ENCODE data around the gene FRMD3.

The FRMD3 gene

GRCh38 chr9:83383034-83383433 is 155.2 kb downstream of the FRMD3 start:
- TF ChIP-seq CTCF (IDR thresholded peaks at IDR 0.05): no peak
- H3K27me3 ChIP-seq (ENCODE audit: control insufficient read depth, insufficient read depth, low read length): no peaks in the 10 kb centered on the region
- H3K79me2 ChIP-seq: peaks cover 3% of the 10 kb centered on the region
- H3K36me3 ChIP-seq (ENCODE audit: control insufficient read depth, insufficient read depth, low read length): no peaks in the 10 kb centered on the region
- peaks cover 4% of the 10 kb centered on the region for H3K4me1 ChIP-seq
- H3K4me2 ChIP-seq (ENCODE audit: low read length): no peak overlapping the region
- H3K4me3 ChIP-seq (ENCODE audit: low read depth, low read length): no peak overlapping the region
- H2AFZ ChIP-seq: no peak overlapping the region
- H3K27ac ChIP-seq: no peak overlapping the region
- no peak overlapping the region for H3K9ac ChIP-seq
- no peaks in the 10 kb centered on the region for H3K9me3 ChIP-seq (ENCODE audit: control insufficient read depth, low read length)

GRCh38 chr9:83382421-83382820 is 155.8 kb downstream of the FRMD3 start:
- H3K27ac ChIP-seq: no peak overlapping the region
- no peak overlapping the region for H3K4me2 ChIP-seq (ENCODE audit: low read length)
- H3K4me1 ChIP-seq: peaks cover 4% of the 10 kb centered on the region
- peaks cover 5% of the 10 kb centered on the region for H3K79me2 ChIP-seq
- no peak overlapping the region for H3K9ac ChIP-seq
- no peaks in the 10 kb centered on the region for H3K9me3 ChIP-seq (ENCODE audit: control insufficient read depth, low read length)
- no peak overlapping the region for H2AFZ ChIP-seq
- no peaks in the 10 kb centered on the region for H3K36me3 ChIP-seq (ENCODE audit: control insufficient read depth, insufficient read depth, low read length)
- H3K27me3 ChIP-seq (ENCODE audit: control insufficient read depth, insufficient read depth, low read length): no peaks in the 10 kb centered on the region
- no peak for TF ChIP-seq CTCF (IDR thresholded peaks at IDR 0.05)
- no peak overlapping the region for H3K4me3 ChIP-seq (ENCODE audit: low read depth, low read length)

- no peak overlapping the region for H3K4me3 ChIP-seq (ENCODE audit: low read depth, low read length)
- peaks cover 4% of the 10 kb centered on the region for H3K4me1 ChIP-seq
- no peak overlapping the region for H3K27ac ChIP-seq
- H3K9ac ChIP-seq: no peak overlapping the region
- no peak overlapping the region for H2AFZ ChIP-seq
- no peaks in the 10 kb centered on the region for H3K36me3 ChIP-seq (ENCODE audit: control insufficient read depth, insufficient read depth, low read length)
- H3K27me3 ChIP-seq (ENCODE audit: control insufficient read depth, insufficient read depth, low read length): no peaks in the 10 kb centered on the region
- H3K9me3 ChIP-seq (ENCODE audit: control insufficient read depth, low read length): no peaks in the 10 kb centered on the region
- TF ChIP-seq CTCF (IDR thresholded peaks at IDR 0.05): no peak
- no peak overlapping the region for H3K4me2 ChIP-seq (ENCODE audit: low read length)
- peaks cover 9% of the 10 kb centered on the region for H3K79me2 ChIP-seq
Observed at GRCh38 chr9:83379045-83379444, 159.2 kb downstream of the FRMD3 start.

GRCh38 chr9:83372957-83373356 is 165.2 kb downstream of the FRMD3 start:
- H3K36me3 ChIP-seq (ENCODE audit: control insufficient read depth, insufficient read depth, low read length): no peaks in the 10 kb centered on the region
- no peak overlapping the region for H3K4me3 ChIP-seq (ENCODE audit: low read depth, low read length)
- H2AFZ ChIP-seq: no peak overlapping the region
- no peaks in the 10 kb centered on the region for H3K27me3 ChIP-seq (ENCODE audit: control insufficient read depth, insufficient read depth, low read length)
- no peak overlapping the region for H3K27ac ChIP-seq
- H3K79me2 ChIP-seq: peaks cover 12% of the 10 kb centered on the region
- no peak overlapping the region for H3K9ac ChIP-seq
- no peaks in the 10 kb centered on the region for H3K4me1 ChIP-seq
- no peaks in the 10 kb centered on the region for H3K9me3 ChIP-seq (ENCODE audit: control insufficient read depth, low read length)
- no peak overlapping the region for H3K4me2 ChIP-seq (ENCODE audit: low read length)
- TF ChIP-seq CTCF (IDR thresholded peaks at IDR 0.05): no peak

- H3K4me1 ChIP-seq: no peaks in the 10 kb centered on the region
- TF ChIP-seq CTCF (IDR thresholded peaks at IDR 0.05): no peak
- H3K4me2 ChIP-seq (ENCODE audit: low read length): no peak overlapping the region
- H3K9me3 ChIP-seq (ENCODE audit: control insufficient read depth, low read length): no peaks in the 10 kb centered on the region
- H3K36me3 ChIP-seq (ENCODE audit: control insufficient read depth, insufficient read depth, low read length): no peaks in the 10 kb centered on the region
- H3K27me3 ChIP-seq (ENCODE audit: control insufficient read depth, insufficient read depth, low read length): no peaks in the 10 kb centered on the region
- H3K79me2 ChIP-seq: peaks cover 3% of the 10 kb centered on the region
- no peak overlapping the region for H3K9ac ChIP-seq
- H2AFZ ChIP-seq: no peak overlapping the region
- no peak overlapping the region for H3K27ac ChIP-seq
- no peak overlapping the region for H3K4me3 ChIP-seq (ENCODE audit: low read depth, low read length)
Observed at GRCh38 chr9:83367326-83367725, 170.9 kb downstream of the FRMD3 start.
